ENCODE results near the gene FHAD1.

DNA sequence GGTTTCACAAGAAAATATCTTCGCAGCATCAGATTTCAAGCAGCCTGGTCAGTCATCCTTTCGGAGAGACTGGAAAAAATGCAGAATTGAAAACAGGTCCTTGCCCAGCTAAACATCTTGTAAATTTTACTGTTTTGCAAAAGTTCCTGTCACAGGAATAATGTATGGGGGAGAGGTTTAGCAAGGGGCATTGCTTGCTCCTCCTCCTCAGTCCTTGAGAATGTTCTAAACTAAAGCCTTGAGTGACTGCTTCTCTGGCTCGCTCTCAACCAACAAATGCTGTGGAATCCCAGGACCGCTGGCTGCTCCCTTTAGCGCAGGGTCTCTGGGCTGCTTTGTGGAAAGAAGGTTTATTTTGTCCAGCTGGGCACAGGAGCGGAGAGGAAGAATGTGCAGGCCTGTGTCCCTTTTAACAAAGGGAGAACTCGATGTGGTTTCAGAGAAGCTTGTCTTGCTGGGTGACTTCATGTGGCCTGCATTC lies 33.6 kb upstream of the FHAD1 start:
- no peak for TF ChIP-seq POLR2A (IDR thresholded peaks at IDR 0.05)
- TF ChIP-seq CTCF (IDR thresholded peaks at IDR 0.05): no peak
